ENCODE measurements around the gene GULP1.

GULP1 gene

DNA sequence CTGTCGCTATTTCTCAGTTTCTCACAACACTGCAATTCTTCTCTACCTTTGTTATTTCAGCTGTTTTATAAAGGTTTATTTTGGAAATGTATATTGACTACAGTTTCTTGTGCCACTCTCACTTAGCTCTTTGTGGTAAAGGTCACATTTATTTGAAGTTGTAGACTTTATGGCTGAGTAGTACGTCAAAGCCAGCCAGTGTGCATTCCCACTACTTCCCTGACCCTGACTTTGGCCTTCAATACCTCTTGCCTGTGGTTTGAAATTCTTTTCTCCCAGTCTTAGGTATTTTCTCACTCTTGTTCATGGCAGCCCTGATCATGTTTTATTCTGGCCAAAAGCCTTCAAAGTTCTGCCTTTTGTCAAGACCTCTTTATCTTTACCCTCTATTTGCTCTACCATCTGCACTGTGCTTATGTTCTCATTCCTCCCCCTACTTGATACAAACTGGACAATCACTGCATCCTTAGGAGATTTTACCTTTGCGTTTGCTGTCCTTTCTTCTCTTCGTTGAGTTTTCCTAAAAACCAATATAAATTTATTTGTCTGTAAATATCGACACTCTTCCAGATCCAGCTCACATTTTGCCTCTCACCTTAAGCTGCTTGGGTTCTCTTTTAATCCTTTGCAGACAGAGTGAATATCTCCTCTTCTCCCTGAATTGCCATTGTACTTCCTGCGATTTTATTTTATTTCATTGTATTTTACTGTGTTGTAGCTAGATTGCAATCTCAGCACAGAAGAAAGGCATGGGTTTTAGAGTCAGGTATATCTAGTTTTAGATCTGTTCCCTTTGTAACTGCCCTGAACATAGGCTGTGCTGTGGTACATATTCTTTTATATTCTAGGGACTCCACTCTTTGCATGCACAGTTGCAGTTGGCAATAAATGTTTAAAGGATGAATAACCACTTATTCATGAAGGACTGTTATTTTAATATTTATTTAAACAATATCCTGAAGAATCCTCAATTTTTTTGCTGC is 31.2 kb downstream of the GULP1 start:
- in situ Hi-C loops (cut with MboI; ENCODE audit: low sequenced_read_pairs) = no loop called here

DNA sequence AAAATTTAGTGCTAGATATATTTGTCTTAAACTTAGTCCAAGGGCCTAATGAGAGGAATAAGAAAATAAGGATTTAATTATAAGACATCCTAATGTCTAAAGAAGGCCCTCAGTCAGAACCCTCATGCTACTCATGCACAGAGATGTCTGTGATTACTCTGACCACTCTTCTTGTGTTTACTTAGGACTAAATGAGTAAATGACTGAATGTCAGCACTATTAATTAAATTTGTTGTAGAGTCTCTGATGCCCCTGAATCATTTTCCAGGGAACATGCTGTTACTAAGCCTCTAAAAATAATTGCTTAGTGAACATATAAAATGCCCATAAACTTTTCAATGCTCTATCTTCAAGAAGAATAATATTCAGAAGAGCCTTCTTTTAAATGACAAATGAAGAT is 32.4 kb downstream of the GULP1 start:
- in situ Hi-C loops (cut with MboI; ENCODE audit: low sequenced_read_pairs) = no loop called here

DNA sequence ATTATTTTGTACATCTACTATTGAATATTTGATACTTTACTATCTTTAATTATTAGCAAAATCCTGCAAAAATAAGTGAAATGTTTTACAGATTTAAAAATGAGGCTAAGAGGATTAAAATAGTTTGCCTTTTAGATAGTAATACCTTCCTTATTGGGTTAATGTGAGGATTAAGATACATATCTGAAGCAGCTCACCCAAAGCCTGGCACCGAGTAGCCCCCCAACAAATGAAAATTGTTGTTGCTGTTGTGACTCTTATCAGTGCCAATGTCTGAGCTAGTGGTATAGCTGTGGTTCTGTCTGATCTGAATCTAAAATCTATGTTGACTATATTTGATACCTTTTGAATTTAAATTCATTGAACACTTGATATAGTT is 34.6 kb downstream of the GULP1 start:
- in situ Hi-C loops (cut with MboI; ENCODE audit: low sequenced_read_pairs) = no loop called here

DNA sequence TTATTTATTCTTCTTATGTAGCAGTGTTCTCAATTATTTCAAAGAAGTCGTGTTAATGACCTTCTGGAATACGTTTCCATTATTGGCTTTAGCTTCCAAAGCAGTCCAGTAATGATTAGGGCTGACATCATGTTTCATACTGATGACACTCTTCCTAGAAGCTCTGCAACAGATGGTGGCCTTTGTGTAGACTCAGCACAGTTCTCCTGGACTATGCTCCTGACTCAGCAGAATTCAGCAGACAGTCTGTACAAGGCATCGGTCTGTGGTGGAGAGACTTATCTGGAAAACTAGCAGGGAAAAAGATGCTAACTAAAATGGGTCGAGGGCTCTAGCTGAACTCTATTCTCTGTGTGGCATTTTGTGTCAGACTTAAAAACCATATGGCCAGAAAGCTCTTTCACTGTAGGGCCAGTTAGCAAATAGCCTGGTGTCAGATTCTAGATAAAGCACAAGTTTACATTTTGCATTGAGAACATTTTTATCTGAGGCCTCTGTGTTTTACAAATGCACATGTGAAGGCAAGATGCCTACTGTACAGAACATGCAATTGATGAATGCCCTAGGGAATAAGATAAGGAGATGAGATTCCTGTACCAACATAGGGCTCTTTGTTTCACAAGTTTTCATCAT is 35.1 kb downstream of the GULP1 start:
- in situ Hi-C loops (cut with MboI; ENCODE audit: low sequenced_read_pairs) = no loop called here

DNA sequence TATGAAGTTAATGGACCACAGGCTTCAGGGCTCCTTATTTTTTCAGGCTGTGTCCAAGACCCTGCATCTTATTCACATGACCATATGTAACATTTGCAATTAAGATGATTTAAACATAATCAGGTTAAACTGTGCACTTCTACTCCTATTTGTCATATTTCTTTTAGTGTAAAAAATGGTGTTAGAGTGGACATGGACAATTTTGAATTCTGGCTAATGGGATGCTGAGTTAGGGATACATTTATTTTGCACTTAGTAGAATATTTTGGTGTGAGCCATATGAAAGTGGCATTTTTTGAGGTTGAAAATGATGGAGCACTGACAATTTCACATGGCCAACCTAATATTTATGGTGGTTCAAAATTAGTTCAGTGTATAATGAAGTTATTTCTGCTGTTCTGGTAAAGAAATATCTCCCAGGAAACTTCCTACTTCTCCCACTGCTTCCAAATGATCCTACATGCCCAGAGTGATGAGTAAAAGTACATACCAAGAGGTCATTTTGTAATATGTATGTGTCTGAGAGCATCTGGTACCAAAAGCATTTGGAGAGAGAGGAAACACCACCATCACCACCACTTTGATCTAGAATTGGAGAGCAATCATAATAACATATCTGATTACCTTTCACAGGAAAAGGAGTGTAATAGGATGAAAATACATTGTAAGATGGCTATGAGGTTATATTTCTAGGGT is 36.0 kb downstream of the GULP1 start:
- in situ Hi-C loops (cut with MboI; ENCODE audit: low sequenced_read_pairs) = no loop called here

DNA sequence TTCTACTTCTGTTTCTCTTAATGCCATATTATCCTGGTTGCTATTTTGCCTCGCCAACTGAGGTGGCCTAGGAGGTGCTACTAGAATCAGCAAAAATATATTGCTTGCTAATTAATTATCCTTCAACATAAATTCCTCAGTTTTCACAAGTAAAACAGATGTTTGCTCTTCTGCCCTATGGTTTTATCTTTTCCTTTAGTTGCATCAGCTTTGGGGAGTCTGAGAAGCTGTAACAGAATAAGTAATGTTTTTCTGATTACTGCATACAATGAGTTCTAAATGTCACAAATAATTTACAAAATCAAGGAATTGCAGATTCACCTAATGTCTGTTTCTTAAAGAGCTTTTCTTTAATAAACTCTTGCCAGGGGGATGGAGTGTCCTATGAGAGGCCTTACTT is 36.7 kb downstream of the GULP1 start:
- in situ Hi-C loops (cut with MboI; ENCODE audit: low sequenced_read_pairs) = no loop called here

DNA sequence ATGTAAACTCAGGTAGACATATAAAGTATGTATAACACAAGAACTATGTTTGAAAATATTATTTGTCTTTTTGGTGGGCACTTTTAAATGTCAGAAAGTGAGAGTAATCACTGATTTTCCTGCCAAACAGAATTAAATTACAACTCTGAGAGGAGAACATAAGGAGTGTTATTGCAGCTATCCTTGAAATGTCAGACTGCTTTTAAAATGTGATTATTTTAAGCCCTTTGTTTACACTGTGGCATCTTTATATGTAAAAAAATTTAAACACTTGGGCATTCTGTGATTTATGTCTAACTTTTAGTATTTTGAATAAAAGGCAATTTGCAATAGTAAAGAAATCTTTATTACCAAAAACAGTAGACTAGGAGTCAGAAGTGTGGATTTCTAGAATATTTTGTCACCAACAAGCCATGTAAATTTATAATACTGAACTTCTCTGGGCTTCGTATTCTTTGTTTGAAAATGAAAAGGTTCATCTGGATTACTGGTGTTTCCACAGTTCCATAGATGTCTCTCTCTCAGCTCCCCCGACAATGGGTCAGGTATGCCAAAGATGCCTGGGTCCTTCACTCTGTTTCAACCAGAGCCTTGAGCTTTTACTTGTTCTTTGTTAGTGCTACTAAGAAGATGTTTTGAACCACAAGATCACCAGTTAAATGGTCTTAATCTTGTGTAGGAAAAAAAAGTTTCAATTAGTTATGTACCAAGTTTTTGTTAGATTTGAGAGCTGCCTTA is 38.8 kb downstream of the GULP1 start:
- in situ Hi-C loops (cut with MboI; ENCODE audit: low sequenced_read_pairs) = no loop called here

DNA sequence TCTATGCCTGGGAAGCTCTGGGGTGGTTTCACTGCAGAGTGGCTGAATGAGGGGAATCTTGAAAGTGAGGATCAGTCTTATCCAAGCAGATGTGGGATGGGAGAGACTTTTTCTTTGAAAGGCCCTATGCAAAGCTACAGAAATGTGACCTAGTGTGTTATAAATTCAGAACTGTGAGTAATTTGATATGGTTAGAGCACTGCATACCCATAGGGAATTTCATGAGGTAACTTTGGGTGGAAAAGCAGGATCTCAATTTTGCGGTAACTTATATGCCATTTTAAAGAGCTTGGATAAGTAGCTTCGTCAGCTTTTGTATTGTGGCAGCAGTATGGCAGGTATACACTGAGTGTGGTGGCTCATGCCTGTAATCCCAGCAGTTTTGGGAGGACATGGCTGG is 40.9 kb downstream of the GULP1 start:
- in situ Hi-C loops (cut with MboI; ENCODE audit: low sequenced_read_pairs) = no loop called here

DNA sequence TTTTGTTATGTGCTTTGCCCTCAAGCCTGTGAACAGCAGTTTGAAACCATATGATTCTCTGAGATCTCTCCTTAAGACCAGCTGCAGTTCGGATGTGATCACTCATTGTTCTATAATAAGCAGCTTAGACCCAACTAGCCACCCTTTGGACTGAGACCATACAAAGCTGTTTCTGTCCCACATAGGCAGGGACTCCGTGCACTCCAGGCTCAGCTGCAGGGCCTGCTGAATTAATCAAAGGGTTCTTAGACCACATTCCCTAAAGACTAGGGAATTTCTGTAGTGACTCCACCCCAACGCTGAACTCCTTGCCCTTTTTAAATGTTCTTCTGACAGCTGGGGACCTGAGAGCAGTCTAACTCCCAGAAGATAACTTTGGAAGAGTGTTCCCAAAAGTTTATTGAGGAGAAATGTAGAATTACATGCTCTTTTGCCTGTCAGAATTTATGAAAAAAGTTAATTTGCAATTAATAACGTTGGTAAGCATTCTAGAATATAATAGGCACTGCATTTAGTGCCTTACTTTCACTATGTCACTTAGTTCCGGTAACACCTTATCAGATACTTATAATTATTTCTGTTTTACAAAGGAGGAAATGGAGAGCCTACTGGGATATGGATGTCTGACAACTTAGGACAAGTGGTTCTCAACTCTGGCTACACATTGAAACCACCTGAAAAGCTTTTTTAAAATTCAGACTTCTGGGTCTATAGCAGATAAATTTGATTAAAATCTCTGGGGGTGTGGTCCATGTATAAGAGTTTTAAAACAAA is 42.3 kb downstream of the GULP1 start:
- in situ Hi-C loops (cut with MboI; ENCODE audit: low sequenced_read_pairs) = no loop called here

DNA sequence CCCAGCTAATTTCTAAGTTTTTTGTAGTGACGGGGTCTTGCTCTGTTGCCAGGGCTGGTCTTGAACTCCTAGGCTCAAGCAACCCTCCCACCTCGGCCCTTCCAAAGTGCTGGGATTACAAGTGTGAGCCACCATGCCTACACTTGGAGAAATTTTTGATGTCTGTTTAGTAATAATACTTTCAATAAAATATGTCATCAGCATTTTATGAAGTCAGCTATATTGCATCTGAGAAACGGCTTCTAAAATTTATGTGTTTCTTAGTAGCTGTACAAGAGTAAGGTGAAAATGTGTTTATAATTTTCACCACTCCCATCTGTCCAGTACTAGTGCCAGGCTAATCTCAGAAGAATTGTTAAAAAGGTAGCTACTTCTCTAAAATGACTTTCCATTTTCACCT is 46.8 kb downstream of the GULP1 start:
- in situ Hi-C loops (cut with MboI; ENCODE audit: low sequenced_read_pairs) = no loop called here

DNA sequence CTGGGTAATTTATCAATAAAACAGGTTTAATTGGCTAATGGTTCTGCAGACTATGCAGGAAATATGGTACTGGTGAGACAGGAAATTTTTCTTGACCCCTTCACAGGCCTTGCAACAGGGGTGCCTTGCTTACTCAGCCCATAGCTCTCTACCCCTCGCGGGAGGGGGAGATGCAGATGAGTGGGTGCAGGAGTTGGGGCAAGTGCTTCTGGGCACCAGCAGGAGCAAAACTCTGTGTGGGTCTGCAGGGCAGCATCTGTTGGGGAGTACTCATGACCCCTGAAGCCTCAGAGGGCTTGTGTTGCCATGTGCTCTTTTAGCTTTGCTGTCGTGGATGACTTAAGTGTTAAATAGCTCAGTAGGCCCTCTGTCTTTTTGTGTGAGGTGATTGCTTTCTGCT is 48.6 kb downstream of the GULP1 start:
- in situ Hi-C loops (cut with MboI; ENCODE audit: low sequenced_read_pairs) = no loop called here

DNA sequence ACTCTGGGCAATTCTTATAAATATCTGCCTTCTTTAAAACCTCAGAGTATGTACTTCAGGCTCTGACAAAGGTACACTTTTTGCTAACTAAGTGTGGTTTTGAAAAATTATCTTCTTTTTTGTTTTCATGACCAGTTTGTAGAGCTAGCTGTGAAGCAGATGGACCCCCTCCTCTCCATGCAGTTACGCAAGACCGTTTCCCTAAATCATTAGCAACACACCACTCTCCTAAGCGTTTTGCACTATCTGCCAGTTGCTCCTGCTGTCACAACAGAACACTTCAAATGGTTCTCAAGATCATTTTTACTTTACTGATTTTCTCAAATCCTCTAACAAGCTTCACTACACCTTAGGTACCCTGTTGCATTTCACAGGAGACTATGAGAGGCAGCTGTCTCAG is 53.3 kb downstream of the GULP1 start:
- in situ Hi-C loops (cut with MboI; ENCODE audit: low sequenced_read_pairs) = no loop called here

DNA sequence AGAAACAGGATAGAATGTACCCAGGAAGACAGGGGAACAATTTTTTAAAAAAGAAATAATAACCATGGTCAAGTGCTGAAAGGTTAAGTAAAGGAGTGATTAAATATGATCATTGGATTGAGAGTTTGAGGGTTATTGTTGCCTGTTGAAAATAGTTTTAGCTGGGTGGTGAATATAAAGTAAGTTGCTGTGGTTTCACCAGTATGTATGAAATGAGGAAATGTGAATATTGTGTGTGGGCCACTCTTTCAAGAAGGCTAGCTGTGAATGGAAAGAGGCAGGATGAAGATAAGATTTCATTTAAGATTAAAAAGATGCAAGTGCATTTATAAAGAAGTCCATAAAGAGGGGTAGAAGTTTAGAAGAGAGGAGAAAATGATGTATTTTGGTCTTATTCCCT is 53.8 kb downstream of the GULP1 start:
- in situ Hi-C loops (cut with MboI; ENCODE audit: low sequenced_read_pairs) = no loop called here

DNA sequence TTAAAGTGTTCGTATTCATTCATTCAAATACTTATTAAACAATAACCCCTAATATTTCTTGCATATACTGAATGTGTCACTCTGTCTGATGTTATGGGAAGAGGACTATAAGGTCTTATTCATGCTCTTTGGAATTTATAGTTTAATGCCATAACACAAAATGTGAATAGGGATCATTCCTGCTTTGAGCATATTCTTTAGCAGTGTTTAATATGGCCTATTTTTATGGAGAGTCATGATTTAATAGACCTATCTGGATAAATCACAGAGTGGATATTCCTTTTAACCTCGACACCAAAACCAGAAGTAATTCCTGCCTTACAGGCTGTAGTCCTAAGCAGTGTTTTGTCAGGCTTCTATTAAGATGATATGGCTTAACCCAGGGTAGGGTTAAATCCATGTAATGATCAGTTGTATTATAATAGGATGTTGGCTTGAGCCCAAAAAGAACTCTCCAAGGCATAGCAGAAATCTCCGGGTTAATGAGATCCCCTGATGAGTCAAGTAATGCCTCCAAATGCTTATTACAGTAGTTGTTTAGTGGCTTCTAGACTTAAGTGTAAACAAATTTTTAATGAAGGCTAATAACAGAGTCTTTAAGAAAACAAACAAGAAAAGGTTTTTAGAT is 54.3 kb downstream of the GULP1 start:
- in situ Hi-C loops (cut with MboI; ENCODE audit: low sequenced_read_pairs) = no loop called here

DNA sequence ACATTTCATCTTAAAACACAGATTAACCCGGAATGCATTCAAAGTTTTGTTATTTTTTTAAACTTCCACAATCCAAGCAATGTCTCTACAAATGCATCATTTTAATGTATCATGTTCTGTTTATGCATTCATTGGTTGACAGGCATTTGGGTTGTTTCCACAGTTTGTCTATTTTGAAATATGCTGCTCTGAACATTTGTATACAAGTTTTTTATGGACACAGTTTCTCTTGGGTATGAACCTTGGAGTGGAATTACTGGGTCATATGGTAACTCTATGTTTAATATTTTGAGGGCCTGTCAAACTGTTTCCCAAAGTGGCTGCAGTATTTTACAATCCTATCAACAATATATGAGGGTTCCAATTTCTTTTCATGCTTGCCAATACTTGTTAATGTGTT is 57.3 kb downstream of the GULP1 start:
- in situ Hi-C loops (cut with MboI; ENCODE audit: low sequenced_read_pairs) = no loop called here

DNA sequence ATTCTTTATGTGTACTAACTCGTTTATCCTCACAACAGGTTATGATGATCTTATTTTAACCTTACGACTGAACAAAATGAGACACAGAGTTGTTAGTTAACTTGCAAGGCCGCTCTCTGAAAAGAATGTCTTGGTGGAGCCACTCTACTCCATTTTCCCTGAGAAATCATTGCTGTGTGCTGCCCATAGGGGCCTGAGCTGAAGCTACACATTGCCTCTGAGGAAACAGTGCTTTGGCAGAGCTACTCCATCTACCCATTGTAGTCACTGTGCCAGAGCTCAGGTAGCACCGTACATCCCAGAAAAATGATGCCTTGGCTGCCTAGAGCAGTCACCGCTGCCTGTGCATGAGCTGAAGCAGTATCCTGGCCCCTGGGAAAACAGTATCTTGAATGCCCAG is 61.6 kb downstream of the GULP1 start:
- in situ Hi-C loops (cut with MboI; ENCODE audit: low sequenced_read_pairs) = no loop called here

DNA sequence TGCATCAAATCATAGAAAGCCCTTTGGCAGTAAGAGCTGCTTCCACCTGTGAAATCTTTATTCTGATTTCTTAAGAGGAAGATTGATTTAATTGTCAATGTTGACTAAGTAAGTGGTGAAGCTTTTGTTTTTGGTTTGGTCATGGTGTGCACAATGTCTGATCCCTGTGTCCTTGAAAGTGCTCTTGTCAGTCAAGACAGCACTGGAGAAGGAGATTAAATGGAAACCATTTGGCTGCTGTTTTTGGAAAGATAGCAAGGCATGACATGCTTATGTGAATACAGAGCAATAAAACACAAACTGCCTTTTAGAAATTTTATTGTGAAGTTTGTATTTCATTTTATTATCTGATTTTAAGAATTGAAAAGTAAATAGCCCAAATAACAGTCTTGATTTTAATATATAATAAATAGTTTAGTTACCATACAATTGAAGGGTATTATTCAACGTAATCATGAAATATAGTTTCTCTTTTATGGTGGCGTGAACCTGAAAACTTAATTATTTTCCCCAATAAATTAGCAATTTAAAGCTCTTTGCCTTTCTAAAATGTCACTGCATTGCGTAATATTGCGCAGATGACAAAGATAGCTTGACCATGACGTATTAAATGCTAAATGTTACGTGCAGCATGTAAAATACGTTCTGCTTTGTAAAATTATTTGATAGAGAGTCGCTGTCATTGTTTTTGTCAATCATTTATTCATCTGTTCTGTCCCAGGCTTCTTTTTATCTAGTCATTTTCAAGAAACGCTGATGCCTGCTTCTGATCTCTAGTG is 69.0 kb downstream of the GULP1 start:
- in situ Hi-C loops (cut with MboI; ENCODE audit: low sequenced_read_pairs) = no loop called here

DNA sequence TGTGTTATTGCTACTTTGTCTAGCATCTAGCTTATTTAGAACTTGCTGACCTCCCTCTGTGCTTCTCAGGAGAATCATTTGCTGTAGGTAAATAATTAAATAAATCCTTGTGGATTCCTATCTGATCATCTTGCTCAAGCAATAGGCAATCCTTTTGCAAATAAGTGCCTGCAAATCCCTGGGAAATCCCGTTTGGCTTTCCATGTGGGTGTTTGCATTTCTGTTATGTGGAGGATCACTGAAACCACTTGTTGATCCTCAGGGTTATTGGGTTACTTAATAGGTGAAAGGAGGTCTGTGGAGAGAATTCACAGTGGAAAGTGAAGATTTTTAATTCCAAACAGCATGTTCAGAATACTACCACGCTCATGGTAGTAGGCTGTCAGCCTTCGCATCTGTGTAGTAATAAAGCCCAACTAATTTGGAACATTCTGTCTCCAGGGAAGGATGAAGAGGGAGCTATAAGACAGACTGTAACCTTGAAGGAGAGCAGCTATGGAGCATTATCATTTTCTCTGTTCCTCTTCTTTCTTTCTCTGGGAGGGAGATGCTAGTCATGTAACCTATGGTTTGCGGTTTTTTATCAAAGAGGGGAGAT is 72.5 kb downstream of the GULP1 start:
- in situ Hi-C loops (cut with MboI; ENCODE audit: low sequenced_read_pairs) = no loop called here

Data from HL-60/S4 treated with phorbol 12-myristate 13-acetate at 8.2 ng/mL for 4 days and 3 days (cell line).